Naive B cell (primary cell): ENCODE results near the gene MFAP2. TPM values are rescaled to one million over a fixed set of nuclear protein-coding genes. Genes with fewer than 3 reads are reported as not detected.
A peak's percentile ranks its signal among the peaks of the same experiment; 100 is the strongest.

Experiments used
- ATAC-seq, 2 donors: fragments of 150-1000 bp; cut with Tn5 transposase; 2 replicates each; pipeline ENCODE4 v1.10.0; 2021; ENCODE audit warnings: low read depth in 2 of 2, mild to moderate bottlenecking in 2 of 2, moderate library complexity in 2 of 2
- DNase-seq: peaks from one replicate; pipeline ENCODE4 v3.0.0; 2022
- H3K27ac Mint-ChIP-seq, 6 donors: one replicate each; pipeline ENCODE4 v1.8.0; 2020 to 2022; ENCODE audit warnings: mild to moderate bottlenecking in 6 of 6, mixed read lengths in 6 of 6, moderate library complexity in 5 of 6, inconsistent platforms in 2 of 6
- H3K27me3 Mint-ChIP-seq, 3 donors: one replicate each; pipeline ENCODE4 v1.8.0; 2021 to 2022; ENCODE audit warnings: mixed read lengths in 3 of 3, mild to moderate bottlenecking in 1 of 3
- H3K36me3 Mint-ChIP-seq, 2 donors: one replicate each; pipeline ENCODE4 v1.8.0; 2020 to 2022; ENCODE audit warnings: mixed read lengths in 2 of 2, inconsistent platforms in 1 of 2, mild to moderate bottlenecking in 1 of 2
- H3K4me1 Mint-ChIP-seq, 3 donors: one replicate each; pipeline ENCODE4 v1.8.0; 2020 to 2022; ENCODE audit warnings: mixed read lengths in 3 of 3, inconsistent platforms in 1 of 3, mild to moderate bottlenecking in 1 of 3, moderate library complexity in 1 of 3
- H3K4me3 Mint-ChIP-seq, 8 donors: one replicate each; pipeline ENCODE4 v1.8.0; 2020 to 2022; ENCODE audit warnings: mild to moderate bottlenecking in 8 of 8, mixed read lengths in 8 of 8, moderate library complexity in 8 of 8, inconsistent platforms in 2 of 8
- H3K9me3 Mint-ChIP-seq, 7 donors: one replicate each; pipeline ENCODE4 v1.8.0; 2020 to 2022; ENCODE audit warnings: mixed read lengths in 7 of 7, mild to moderate bottlenecking in 5 of 7, inconsistent platforms in 2 of 7, moderate library complexity in 1 of 7
- polyA plus RNA-seq, 6 donors: library from polyadenylated mRNA; unstranded; fragments of 300-500 nt; fragmentation: Illumina TruSeq; gene quantifications; one replicate each; pipeline ENCODE4 v1.2.3, GENCODE V29; 2021; ENCODE audit warnings: low read depth in 6 of 6

Gene MFAP2
- polyA plus RNA-seq, 6 donors from 2014 or later = not detected

- DNase-seq = no peak
- peaks cover 5 to 24% of the 10 kb centered on the region in 2 donors for H3K36me3 Mint-ChIP-seq
- H3K4me1 Mint-ChIP-seq = peaks cover 0 to 3% (median 0%) of the 10 kb centered on the region in 3 donors
- H3K4me3 Mint-ChIP-seq = no peak overlapping the region
- H3K27me3 Mint-ChIP-seq = no peaks in the 10 kb centered on the region
- no peak for ATAC-seq
- H3K27ac Mint-ChIP-seq = peak overlapping the region in 1 of 6 donors; percentile 69
- no peaks in the 10 kb centered on the region for H3K9me3 Mint-ChIP-seq
These were observed 21.5 kb upstream of the MFAP2 start for GRCh38 chr1:17001760-17002523.

GRCh38 chr1:16999863-17000262, 19.4 kb upstream of the MFAP2 start:
- H3K36me3 Mint-ChIP-seq = peaks cover 5 to 30% of the 10 kb centered on the region in 2 donors

GRCh38 chr1:16998589-16998988, 18.2 kb upstream of the MFAP2 start:
- no peak overlapping the region for H3K4me3 Mint-ChIP-seq

More at GRCh38 chr1:16999863-17000262, 19.4 kb upstream of the MFAP2 start:
- Mint-ChIP-seq H3K9me3 (no peaks in the 10 kb centered on the region), H3K4me3 (no peak overlapping the region), H3K27me3 (no peaks in the 10 kb centered on the region), H3K4me1 (peaks cover 0 to 3% (median 0%) of the 10 kb centered on the region in 3 donors), H3K27ac (no peak overlapping the region)
- ATAC-seq = no peak
- DNase-seq = no peak

GRCh38 chr1:16996845-16997244, 16.4 kb upstream of the MFAP2 start:
- Mint-ChIP-seq H3K4me3 (no peak overlapping the region), H3K36me3 (peaks cover 5 to 25% of the 10 kb centered on the region in 2 donors), H3K27me3 (no peaks in the 10 kb centered on the region), H3K27ac (no peak overlapping the region), H3K4me1 (peaks cover 0 to 3% (median 0%) of the 10 kb centered on the region in 3 donors), H3K9me3 (no peaks in the 10 kb centered on the region)
- DNase-seq (no peak), ATAC-seq (no peak)

More at GRCh38 chr1:16998589-16998988, 18.2 kb upstream of the MFAP2 start:
- H3K4me1 Mint-ChIP-seq = peaks cover 0 to 3% (median 0%) of the 10 kb centered on the region in 3 donors
- H3K36me3 Mint-ChIP-seq = peaks cover 5 to 25% of the 10 kb centered on the region in 2 donors
- no peaks in the 10 kb centered on the region for H3K27me3 Mint-ChIP-seq
- no peaks in the 10 kb centered on the region for H3K9me3 Mint-ChIP-seq
- no peak for ATAC-seq
- H3K27ac Mint-ChIP-seq = no peak overlapping the region
- DNase-seq = no peak

- H3K27ac Mint-ChIP-seq = no peak overlapping the region
- H3K4me3 Mint-ChIP-seq = peak overlapping the region in 1 of 8 donors; percentile 21
- ATAC-seq (no peak), DNase-seq (no peak)
- H3K36me3 Mint-ChIP-seq = peaks cover 2 to 18% of the 10 kb centered on the region in 2 donors
- no peaks in the 10 kb centered on the region for H3K27me3 Mint-ChIP-seq
- no peaks in the 10 kb centered on the region for H3K9me3 Mint-ChIP-seq
- no peaks in the 10 kb centered on the region for H3K4me1 Mint-ChIP-seq
These were observed 13.2 kb upstream of the MFAP2 start for GRCh38 chr1:16993521-16994038.

GRCh38 chr1:16992675-16993074, 12.3 kb upstream of the MFAP2 start:
- Mint-ChIP-seq H3K4me1 (no peaks in the 10 kb centered on the region), H3K27me3 (no peaks in the 10 kb centered on the region)

GRCh38 chr1:16992102-16992501, 11.7 kb upstream of the MFAP2 start:
- no peak for ATAC-seq
- Mint-ChIP-seq H3K36me3 (peaks cover 0 to 14% of the 10 kb centered on the region in 2 donors), H3K27ac (no peak overlapping the region), H3K4me1 (no peaks in the 10 kb centered on the region), H3K27me3 (no peaks in the 10 kb centered on the region), H3K4me3 (no peak overlapping the region), H3K9me3 (no peaks in the 10 kb centered on the region)
- no peak for DNase-seq

More at GRCh38 chr1:16992675-16993074, 12.3 kb upstream of the MFAP2 start:
- DNase-seq (no peak), ATAC-seq (no peak)
- H3K9me3 Mint-ChIP-seq = no peaks in the 10 kb centered on the region
- H3K4me3 Mint-ChIP-seq = no peak overlapping the region
- peak overlapping the region in 1 of 6 donors; percentile 38 for H3K27ac Mint-ChIP-seq
- H3K36me3 Mint-ChIP-seq = peaks cover 0 to 14% of the 10 kb centered on the region in 2 donors

- no peak overlapping the region for H3K27ac Mint-ChIP-seq
- no peaks in the 10 kb centered on the region for H3K4me1 Mint-ChIP-seq
- no peaks in the 10 kb centered on the region for H3K27me3 Mint-ChIP-seq
- H3K9me3 Mint-ChIP-seq = no peaks in the 10 kb centered on the region
- peaks cover 0 to 14% of the 10 kb centered on the region in 2 donors for H3K36me3 Mint-ChIP-seq
- DNase-seq (no peak), ATAC-seq (no peak)
- H3K4me3 Mint-ChIP-seq = no peak overlapping the region
These were observed 11.2 kb upstream of the MFAP2 start for GRCh38 chr1:16991571-16991970.

GRCh38 chr1:16989676-16990391, 9.4 kb upstream of the MFAP2 start:
- DNase-seq (no peak), ATAC-seq (no peak)
- no peaks in the 10 kb centered on the region for H3K4me1 Mint-ChIP-seq
- H3K9me3 Mint-ChIP-seq = no peaks in the 10 kb centered on the region
- no peak overlapping the region for H3K4me3 Mint-ChIP-seq
- peaks cover 0 to 14% of the 10 kb centered on the region in 2 donors for H3K36me3 Mint-ChIP-seq
- H3K27me3 Mint-ChIP-seq = no peaks in the 10 kb centered on the region
- H3K27ac Mint-ChIP-seq = no peak overlapping the region

- Mint-ChIP-seq H3K4me3 (no peak overlapping the region), H3K4me1 (no peaks in the 10 kb centered on the region), H3K27ac (no peak overlapping the region), H3K9me3 (no peaks in the 10 kb centered on the region), H3K27me3 (peaks cover 2 to 7% (median 4%) of the 10 kb centered on the region in 3 donors), H3K36me3 (peaks cover 0 to 12% of the 10 kb centered on the region in 2 donors)
- ATAC-seq (no peak), DNase-seq (no peak)
These were observed 7.8 kb upstream of the MFAP2 start for GRCh38 chr1:16988210-16988609.

GRCh38 chr1:16986962-16987361, 6.5 kb upstream of the MFAP2 start:
- Mint-ChIP-seq H3K9me3 (no peaks in the 10 kb centered on the region), H3K4me1 (no peaks in the 10 kb centered on the region), H3K36me3 (peaks cover 0 to 12% of the 10 kb centered on the region in 2 donors), H3K27me3 (peaks cover 6 to 15% (median 13%) of the 10 kb centered on the region in 3 donors), H3K4me3 (no peak overlapping the region), H3K27ac (no peak overlapping the region)
- ATAC-seq (no peak), DNase-seq (no peak)

- DNase-seq (no peak), ATAC-seq (no peak)
- H3K4me1 Mint-ChIP-seq = peaks cover 0 to under 1% (median under 1%) of the 10 kb centered on the region in 3 donors
- no peak overlapping the region for H3K27ac Mint-ChIP-seq
- peaks cover 8 to 19% (median 14%) of the 10 kb centered on the region in 3 donors for H3K27me3 Mint-ChIP-seq
- no peak overlapping the region for H3K4me3 Mint-ChIP-seq
- H3K9me3 Mint-ChIP-seq = no peaks in the 10 kb centered on the region
- H3K36me3 Mint-ChIP-seq = peaks cover 0 to 13% of the 10 kb centered on the region in 2 donors
These were observed 6.1 kb upstream of the MFAP2 start for GRCh38 chr1:16986560-16986959.

GRCh38 chr1:16986113-16986512, 5.7 kb upstream of the MFAP2 start:
- H3K36me3 Mint-ChIP-seq = peaks cover 0 to 17% of the 10 kb centered on the region in 2 donors
- no peak for ATAC-seq
- no peak overlapping the region for H3K27ac Mint-ChIP-seq
- DNase-seq = no peak
- peaks cover 4 to 5% (median 4%) of the 10 kb centered on the region in 3 donors for H3K4me1 Mint-ChIP-seq
- H3K9me3 Mint-ChIP-seq = no peaks in the 10 kb centered on the region
- H3K4me3 Mint-ChIP-seq = no peak overlapping the region
- H3K27me3 Mint-ChIP-seq = peaks cover 12 to 23% (median 18%) of the 10 kb centered on the region in 3 donors
